Measurements from ENCODE around the gene TRIP11. TPM values are rescaled to one million over a fixed set of nuclear protein-coding genes. Genes with fewer than 3 reads are reported as not detected.

TRIP11 gene
- total RNA-seq, 1 donor from 2014 or later = 68.1 TPM

DNA sequence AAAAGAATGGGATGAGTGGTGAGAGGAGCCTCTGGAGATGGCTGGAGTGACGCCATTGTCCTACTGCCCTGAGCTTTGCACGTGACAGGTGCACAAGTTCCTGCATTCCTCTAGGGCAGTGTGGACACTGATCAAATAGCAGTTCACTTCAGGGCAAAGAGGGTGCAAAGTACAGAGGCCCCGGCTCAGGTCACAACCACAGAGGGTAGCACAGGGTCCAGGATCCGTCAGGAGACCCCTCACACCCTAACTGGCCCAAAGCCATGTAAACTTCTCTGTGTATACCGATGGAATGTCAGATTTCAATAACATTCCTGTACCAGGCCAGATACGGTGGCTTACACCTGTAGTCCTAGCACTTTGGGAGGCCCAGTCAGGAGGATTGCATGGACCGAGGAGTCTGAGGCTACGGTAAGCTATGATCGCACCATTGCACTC, 82.0 kb downstream of the TRIP11 start:
- TF ChIP-seq, protein P1, sequence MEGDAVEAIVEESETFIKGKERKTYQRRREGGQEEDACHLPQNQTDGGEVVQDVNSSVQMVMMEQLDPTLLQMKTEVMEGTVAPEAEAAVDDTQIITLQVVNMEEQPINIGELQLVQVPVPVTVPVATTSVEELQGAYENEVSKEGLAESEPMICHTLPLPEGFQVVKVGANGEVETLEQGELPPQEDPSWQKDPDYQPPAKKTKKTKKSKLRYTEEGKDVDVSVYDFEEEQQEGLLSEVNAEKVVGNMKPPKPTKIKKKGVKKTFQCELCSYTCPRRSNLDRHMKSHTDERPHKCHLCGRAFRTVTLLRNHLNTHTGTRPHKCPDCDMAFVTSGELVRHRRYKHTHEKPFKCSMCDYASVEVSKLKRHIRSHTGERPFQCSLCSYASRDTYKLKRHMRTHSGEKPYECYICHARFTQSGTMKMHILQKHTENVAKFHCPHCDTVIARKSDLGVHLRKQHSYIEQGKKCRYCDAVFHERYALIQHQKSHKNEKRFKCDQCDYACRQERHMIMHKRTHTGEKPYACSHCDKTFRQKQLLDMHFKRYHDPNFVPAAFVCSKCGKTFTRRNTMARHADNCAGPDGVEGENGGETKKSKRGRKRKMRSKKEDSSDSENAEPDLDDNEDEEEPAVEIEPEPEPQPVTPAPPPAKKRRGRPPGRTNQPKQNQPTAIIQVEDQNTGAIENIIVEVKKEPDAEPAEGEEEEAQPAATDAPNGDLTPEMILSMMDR (IDR thresholded peaks at IDR 0.05; ENCODE audit: unreplicated experiment) = no peak
- Mint-ChIP-seq H3K9me3 (no peaks in the 10 kb centered on the region), H3K27me3 (ENCODE audit: low read depth) (no peaks in the 10 kb centered on the region), H3K36me3 (no peaks in the 10 kb centered on the region), H3K4me1 (peaks cover 12% of the 10 kb centered on the region), H3K4me3 (no peak overlapping the region), H3K27ac (no peak overlapping the region)
- no peak for DNase-seq (ENCODE audit: low spot score in 2 of 2, unreplicated experiment in 2 of 2)

- TF ChIP-seq, protein P1 (IDR thresholded peaks at IDR 0.05; ENCODE audit: unreplicated experiment) = no peak
- no peak for DNase-seq (ENCODE audit: low spot score in 2 of 2, unreplicated experiment in 2 of 2)
- H3K4me3 Mint-ChIP-seq = no peak overlapping the region
- no peaks in the 10 kb centered on the region for H3K27me3 Mint-ChIP-seq (ENCODE audit: low read depth)
- H3K9me3 Mint-ChIP-seq = no peaks in the 10 kb centered on the region
- H3K27ac Mint-ChIP-seq = no peak overlapping the region
- H3K4me1 Mint-ChIP-seq = peaks cover 5% of the 10 kb centered on the region
- H3K36me3 Mint-ChIP-seq = no peaks in the 10 kb centered on the region
These were observed 83.2 kb downstream of the TRIP11 start for GRCh38 chr14:91956616-91957015.

DNA sequence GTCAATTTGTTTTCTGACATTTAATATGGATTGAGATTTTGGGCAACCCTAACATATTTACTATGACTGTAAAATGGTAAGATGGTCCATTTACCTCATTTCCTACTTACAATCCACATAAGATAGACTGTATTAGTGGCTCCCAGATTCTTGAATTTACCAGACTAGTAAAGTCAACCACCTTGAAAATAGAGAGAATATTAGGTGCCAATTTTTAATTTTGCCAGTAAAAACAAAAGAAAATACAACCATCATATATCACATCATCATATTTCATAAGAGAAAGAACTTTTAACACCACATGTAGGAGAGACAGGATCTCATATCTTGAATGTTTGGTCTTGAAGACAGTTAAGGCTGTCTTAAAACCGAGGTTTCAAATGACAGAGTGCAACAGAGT, 84.7 kb downstream of the TRIP11 start:
- Mint-ChIP-seq H3K36me3 (no peaks in the 10 kb centered on the region), H3K4me1 (peaks cover 4% of the 10 kb centered on the region), H3K9me3 (no peaks in the 10 kb centered on the region), H3K27ac (no peak overlapping the region), H3K27me3 (ENCODE audit: low read depth) (no peaks in the 10 kb centered on the region), H3K4me3 (no peak overlapping the region)
- DNase-seq (ENCODE audit: low spot score in 2 of 2, unreplicated experiment in 2 of 2) = no peak
- TF ChIP-seq, protein P1 (IDR thresholded peaks at IDR 0.05; ENCODE audit: unreplicated experiment) = no peak

- no peaks in the 10 kb centered on the region for H3K36me3 Mint-ChIP-seq
- H3K9me3 Mint-ChIP-seq = no peaks in the 10 kb centered on the region
- H3K27ac Mint-ChIP-seq = no peak overlapping the region
- H3K27me3 Mint-ChIP-seq (ENCODE audit: low read depth) = no peaks in the 10 kb centered on the region
- DNase-seq (ENCODE audit: low spot score in 2 of 2, unreplicated experiment in 2 of 2) = no peak
- no peak overlapping the region for H3K4me3 Mint-ChIP-seq
- H3K4me1 Mint-ChIP-seq = peaks cover 5% of the 10 kb centered on the region
- TF ChIP-seq, protein P1 (IDR thresholded peaks at IDR 0.05; ENCODE audit: unreplicated experiment) = no peak
These were observed 86.5 kb downstream of the TRIP11 start for GRCh38 chr14:91953170-91953985.

GRCh38 chr14:91947475-91948184, 92.2 kb downstream of the TRIP11 start, which contains the start of gene FBLN5:
Gene FBLN5 (minus strand): TSS chr14:91947694. CDS start chr14:91947229, 465 bp downstream.
- TF ChIP-seq, protein P1 (IDR thresholded peaks at IDR 0.05; ENCODE audit: unreplicated experiment) = no peak
- Mint-ChIP-seq H3K4me3 (peak within 1 kb of the TSS; percentile 80), H3K36me3 (no peaks in the 10 kb centered on the region), H3K9me3 (no peaks in the 10 kb centered on the region), H3K4me1 (peaks cover 20% of the 10 kb centered on the region), H3K27me3 (ENCODE audit: low read depth) (no peaks in the 10 kb centered on the region), H3K27ac (peak within 1 kb of the TSS; percentile 90)
- DNase-seq (ENCODE audit: low spot score in 2 of 2, unreplicated experiment in 2 of 2) = peak; percentile 38 to 65
